Right lobe of liver (tissue), 4 donors: ENCODE results near the gene ITGA3.
A peak's percentile ranks its signal among the peaks of the same experiment; 100 is the strongest.

Source experiments
- CTCF ChIP-seq, 4 donors: fragments of 200-600 bp in 3 of 4; fragments of 450-650 bp in 1 of 4; IDR thresholded peaks; one replicate each; pipeline versions ENCODE4 v1.5.1 to v1.8.0; 2016 to 2022; ENCODE audit warnings: antibody characterized with exemption in 4 of 4, mild to moderate bottlenecking in 2 of 4
- POLR2A ChIP-seq: fragments of 450-650 bp; IDR thresholded peaks from one replicate; pipeline ENCODE4 v1.6.1; 2017; ENCODE audit warnings: antibody characterized with exemption, mild to moderate bottlenecking
- donor health status: DM: no; HTN: no; CAD: no.
- donor health status: DM: no; HTN: no; CAD: no.
- donor health status: DM: no; HTN: yes; CAD: no.

- TF ChIP-seq CTCF (IDR thresholded peaks at IDR 0.05) (peak; percentile 90 to 95 (median 94)), POLR2A (no peak)
Observed at GRCh38 chr17:50087246-50087911, 31.5 kb downstream of the ITGA3 start.
